ENCODE measurements around the gene IPO7.

DNA sequence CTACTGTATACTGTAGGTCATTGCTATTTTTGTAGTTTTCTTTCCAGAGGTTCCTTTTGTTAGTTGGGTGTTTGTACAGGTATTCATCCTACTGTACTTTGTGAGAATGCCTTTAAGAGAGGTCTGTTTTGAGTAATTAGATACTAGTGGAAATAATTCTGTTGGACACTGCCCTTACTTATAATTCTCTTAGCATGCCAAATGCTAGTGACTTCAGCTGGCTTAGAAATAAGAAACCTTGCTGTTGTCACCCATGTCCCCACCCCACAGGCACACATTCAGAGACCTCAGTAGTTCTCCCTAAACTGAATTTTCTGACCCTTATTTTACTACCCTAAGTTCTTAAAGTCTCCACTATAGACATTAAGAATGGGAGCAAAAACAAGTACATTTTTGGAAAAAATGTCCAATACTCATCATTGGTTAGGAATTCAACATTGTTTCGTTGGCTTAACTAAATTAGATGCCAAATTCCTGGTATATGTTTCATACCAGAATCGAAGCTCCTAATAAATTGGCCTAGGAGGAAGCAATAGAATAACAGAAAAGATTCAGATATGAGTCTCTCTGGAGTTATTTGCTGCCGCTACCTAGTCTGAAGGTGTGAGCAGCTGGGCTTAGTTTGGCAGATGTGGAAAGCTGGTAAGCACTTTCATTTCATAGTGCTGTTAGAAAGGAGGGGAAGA is 104.8 kb downstream of the IPO7 start:
- TF ChIP-seq CTCF (optimal IDR thresholded peaks at IDR 0.05 in 1 of 3, IDR thresholded peaks at IDR 0.05 in 1 of 3, conservative IDR thresholded peaks at IDR 0.05 in 1 of 3; ENCODE audit: extremely low read depth in 1 of 3, insufficient read depth in 2 of 3, low read length in 3 of 3) (no peak), EZH2 (IDR thresholded peaks at IDR 0.05; ENCODE audit: low read length) (no peak)

All from keratinocyte (primary cell).